GM20000 (cell line): Measurements from ENCODE around the gene SDK2.

Source experiments
- DNase-seq: peaks from one replicate; pipeline ENCODE4 v3.0.0; 2012; ENCODE audit warnings: low spot score
- CTCF ChIP-seq: IDR thresholded peaks from 2 replicates; pipeline ENCODE4 v1.5.1; 2012; ENCODE audit warnings: mild to moderate bottlenecking, control low read depth; ENCODE audit errors: extremely low read depth, missing control alignments

Gene SDK2

DNA sequence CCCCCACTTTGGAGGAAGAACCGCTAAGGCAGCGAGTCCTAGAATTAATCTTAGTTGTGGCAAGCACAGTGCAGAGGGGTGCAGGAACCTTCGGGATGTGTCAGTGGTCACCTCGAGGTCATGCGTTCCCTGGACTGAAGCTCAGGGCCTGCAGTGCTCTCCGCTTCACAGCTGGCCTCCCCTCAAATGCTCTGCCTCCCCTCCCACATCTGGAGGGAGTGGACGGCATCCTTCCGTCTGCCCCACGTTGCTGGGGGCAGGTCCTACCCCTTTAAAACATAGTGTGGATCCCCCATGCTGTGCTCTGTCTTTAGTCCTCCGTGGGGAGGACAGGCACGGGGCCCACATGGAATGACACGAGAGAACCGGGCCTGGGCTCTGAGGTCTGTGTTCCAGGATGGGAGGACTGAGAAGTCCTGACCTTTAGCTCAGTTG, 232.9 kb downstream of the SDK2 start:
- no peak for DNase-seq
- no peak for TF ChIP-seq CTCF

- no peak for TF ChIP-seq CTCF
Measured at GRCh38 chr17:73410586-73411312, 233.5 kb downstream of the SDK2 start.

DNA sequence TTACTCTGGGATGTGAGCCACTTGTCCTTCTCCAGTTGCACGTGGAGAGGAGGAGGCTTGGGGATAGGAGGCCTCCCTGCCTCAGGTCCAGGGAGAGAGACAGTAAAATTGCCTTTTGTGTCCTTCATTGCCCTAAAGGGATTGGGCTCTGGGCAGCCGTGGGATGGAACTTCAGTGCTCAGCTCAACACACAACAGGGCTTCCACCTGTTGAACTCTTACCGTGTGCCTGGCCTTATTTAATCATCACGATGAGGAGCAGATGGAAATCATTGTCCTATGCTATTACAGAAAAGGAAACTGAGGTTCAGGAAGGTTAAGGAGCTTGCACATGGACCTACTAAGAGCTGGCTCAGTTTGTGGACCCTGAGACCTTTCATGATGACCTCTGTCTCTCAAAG, 240.0 kb downstream of the SDK2 start:
- no peak for TF ChIP-seq CTCF
- no peak for DNase-seq

More at GRCh38 chr17:73410586-73411312, 233.5 kb downstream of the SDK2 start:
- DNase-seq: no peak

DNA sequence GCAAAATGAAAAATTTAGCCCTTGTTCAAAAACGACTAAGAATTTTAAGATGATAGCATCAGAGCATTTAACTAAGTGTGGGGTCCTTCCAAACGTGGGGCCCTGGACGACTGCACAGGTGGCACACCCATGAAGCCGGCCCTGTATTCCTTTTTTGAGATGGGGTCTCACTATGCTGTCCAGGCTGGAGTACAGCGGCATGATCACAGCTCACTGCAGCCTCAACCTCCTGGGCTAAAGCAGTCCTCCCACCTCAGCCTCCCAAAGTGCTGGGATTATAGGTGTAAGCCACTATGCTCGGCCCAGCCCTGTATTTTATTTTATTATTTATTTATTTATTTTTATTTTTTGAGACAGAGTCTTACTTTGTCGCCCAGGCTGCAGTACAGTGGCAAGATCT, 241.8 kb downstream of the SDK2 start:
- TF ChIP-seq CTCF: no peak
- DNase-seq: no peak

DNA sequence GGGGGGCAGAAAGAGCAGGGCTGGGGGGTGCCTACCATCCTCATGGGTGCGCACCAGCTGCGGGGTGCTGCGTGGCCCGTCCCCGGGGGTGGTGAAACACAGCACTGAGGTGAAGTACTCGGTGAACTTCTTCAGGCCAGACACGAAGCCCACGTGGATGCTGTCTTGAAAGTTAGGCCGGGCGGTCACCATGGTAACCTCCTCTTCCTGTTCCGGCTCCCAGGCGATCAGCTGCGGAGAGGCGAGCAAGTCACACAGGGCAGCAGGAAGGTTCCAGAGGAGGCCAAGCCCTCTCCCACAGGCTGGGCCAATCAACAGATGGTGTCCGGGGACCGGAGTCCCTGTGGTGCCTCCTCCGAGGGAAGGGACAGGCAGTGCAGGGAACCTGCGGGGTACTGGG, 242.3 kb downstream of the SDK2 start:
- TF ChIP-seq CTCF: no peak
- no peak for DNase-seq

- DNase-seq: no peak
- no peak for TF ChIP-seq CTCF
Measured at GRCh38 chr17:73400915-73401545, 243.2 kb downstream of the SDK2 start.

- TF ChIP-seq CTCF: no peak
Measured at GRCh38 chr17:73399056-73399455, 245.2 kb downstream of the SDK2 start.

More at GRCh38 chr17:73399056-73399455, 245.2 kb downstream of the SDK2 start:
- DNase-seq: no peak
